Measurements from ENCODE around the gene DSCAML1. TPM values are rescaled to one million over a fixed set of nuclear protein-coding genes. Genes with fewer than 3 reads are reported as not detected.

Gene DSCAML1
- total RNA-seq, 1 donor from 2014 or later: 0.02 TPM

DNA sequence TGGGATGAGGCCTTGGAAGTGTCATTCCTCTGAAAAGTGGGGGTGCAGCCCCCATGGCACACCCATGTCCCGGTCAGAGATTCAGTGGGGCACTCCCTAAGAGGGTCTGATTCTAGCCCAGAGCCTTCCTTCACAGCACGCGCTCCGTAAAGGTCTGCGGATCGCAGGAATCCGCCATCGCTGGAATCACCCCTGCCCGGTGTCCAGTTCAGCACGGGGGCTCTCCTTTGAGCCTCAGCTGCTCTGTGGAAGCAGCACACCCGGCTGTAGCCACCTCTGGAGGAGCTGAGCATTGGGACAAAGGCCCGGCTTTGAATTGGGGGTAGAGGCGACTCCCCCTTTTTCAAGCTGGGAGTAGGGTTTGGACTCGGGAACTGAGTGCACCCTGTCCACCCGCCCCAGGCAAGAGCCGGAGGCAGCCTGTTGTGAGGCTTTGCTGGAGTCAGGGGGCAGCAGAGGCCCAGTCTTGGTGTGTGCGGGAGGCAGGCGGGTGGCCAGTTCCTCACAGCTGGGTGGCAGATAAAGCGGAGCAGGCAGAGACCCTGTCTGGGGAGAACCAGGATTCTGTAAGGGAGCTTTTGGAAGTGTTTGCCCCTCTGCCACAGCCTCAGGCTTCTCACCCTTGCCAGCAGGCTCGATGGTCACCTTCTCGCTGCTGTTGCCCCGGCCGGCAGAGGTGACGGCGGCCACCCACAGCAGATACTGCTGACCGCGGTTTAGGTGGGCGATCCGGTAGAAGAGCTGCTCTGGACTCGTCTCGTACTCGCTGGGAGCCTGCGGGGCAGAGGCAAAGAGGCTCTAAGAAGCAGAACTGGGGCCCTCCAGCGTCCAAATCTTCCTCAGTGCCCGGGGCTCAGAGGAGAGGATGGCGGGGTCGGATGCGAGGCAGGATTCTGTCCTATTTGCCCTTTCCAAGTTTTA is 353.5 kb downstream of the DSCAML1 start:
- peaks cover 22% of the 10 kb centered on the region for H3K27me3 Mint-ChIP-seq
- no peak for DNase-seq
- H3K9me3 Mint-ChIP-seq: peaks cover 4% of the 10 kb centered on the region
- H3K36me3 Mint-ChIP-seq (ENCODE audit: low read depth): no peaks in the 10 kb centered on the region
- no peaks in the 10 kb centered on the region for H3K4me1 Mint-ChIP-seq
- no peak overlapping the region for H3K27ac Mint-ChIP-seq
- H3K4me3 Mint-ChIP-seq: no peak overlapping the region
- intact Hi-C loops (cut with micrococcal nuclease): no loop called here

DNA sequence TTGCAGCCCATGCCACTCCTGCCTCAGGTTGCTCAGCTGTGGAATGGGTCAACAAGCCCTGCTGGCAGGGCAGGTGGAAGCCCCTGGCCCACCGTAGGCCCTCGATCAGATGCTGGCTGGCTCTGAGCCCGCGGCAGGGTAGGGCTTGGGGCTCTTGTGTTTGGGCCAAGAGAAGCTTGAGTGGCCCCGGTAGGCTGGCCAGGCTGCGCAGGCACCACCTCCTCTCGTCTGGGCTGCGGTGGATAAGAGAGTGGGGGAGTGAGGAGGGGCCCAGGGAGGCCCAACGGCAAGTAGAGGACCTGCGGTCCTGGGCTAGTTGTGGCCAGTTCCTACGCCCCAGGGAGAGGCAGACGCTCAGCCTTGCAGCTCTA is 354.2 kb downstream of the DSCAML1 start:
- Mint-ChIP-seq H3K27me3 (peaks cover 21% of the 10 kb centered on the region), H3K36me3 (ENCODE audit: low read depth) (no peaks in the 10 kb centered on the region), H3K4me1 (no peaks in the 10 kb centered on the region), H3K27ac (no peak overlapping the region), H3K4me3 (no peak overlapping the region), H3K9me3 (peaks cover 4% of the 10 kb centered on the region)
- intact Hi-C loops (cut with micrococcal nuclease): no loop called here
- no peak for DNase-seq

DNA sequence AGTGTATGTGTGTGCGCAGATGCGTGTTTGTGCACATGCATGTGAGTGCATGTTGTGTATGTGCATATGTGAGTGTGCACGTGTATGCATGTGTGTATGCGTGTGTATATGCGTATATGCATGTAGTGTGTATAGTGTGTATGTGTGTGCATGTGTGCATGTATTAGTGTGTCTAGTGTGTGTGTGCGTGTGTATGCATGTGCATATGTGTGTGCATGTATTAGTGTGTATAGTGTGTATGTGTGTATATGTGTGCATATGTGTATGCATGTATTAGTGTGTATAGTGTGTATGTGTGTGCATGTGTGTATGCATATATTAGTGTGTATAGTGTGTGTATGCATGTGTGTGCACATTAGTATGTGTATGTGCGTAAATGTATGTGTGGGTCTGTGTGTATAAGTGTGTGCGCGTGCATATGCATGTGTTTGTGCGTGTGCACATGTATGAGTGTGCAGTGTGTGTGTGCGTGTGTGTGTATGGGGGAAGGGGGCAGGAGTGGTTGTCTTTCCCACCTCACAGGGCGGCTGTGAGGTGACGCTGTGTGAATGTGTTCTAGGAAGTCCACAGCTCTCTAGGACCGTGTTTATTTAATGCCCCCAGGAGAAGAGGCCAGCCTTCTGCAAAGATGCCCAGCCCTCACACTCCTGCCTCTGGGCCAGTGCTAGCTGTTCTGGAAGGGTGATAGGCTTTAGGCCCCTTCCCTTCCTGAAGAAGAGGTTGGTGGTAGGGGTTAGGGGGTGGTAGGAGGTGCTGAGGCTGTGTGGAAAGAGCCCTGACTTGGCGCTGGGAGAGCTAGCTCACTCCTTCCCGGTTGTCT is 354.8 kb downstream of the DSCAML1 start:
- H3K4me3 Mint-ChIP-seq: no peak overlapping the region

DNA sequence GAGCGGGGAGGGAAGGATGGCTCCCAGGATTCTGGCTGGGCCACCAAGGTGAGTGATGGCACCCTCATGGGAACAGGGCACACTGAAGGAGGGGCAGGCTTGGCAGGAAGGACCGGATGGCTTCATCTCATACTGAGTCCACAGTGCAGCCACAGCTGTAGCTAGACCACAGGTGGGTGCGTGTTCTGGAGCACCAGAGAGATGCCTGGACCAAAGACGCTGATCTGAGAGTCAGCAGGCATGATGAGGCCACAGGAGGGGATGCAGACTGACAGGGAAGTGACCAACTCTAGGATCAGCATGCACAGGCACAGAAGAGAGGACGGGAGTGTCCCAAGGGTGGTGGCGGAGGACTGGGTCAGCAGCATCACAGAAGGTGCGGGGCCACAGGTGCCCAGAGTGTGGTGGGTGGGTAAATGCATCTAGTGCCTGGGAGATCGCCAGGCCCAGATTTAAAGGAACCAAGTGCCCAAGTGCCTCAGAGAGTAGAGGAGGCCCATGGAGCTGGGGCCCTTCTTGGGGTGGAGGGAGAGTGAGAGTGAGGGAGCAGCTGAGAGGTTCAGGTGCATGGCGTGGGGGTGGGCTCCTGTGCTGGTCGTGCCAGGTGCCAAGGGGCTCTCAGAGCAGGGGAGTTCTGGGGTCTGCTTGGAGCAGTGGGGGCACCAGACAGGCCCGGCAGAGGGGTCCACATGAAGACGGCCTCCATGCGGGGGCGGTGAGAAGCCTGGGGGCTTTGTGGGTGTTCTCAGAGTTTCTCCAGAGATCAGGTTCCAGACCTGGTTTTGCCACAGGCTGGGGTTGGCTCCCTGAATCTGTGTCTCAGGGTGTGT is 355.7 kb downstream of the DSCAML1 start:
- no peaks in the 10 kb centered on the region for H3K4me1 Mint-ChIP-seq
- DNase-seq: no peak
- no peaks in the 10 kb centered on the region for H3K36me3 Mint-ChIP-seq (ENCODE audit: low read depth)
- H3K9me3 Mint-ChIP-seq: peaks cover 4% of the 10 kb centered on the region
- H3K27ac Mint-ChIP-seq: no peak overlapping the region
- intact Hi-C loops (cut with micrococcal nuclease): no loop called here
- no peak overlapping the region for H3K4me3 Mint-ChIP-seq
- peaks cover 20% of the 10 kb centered on the region for H3K27me3 Mint-ChIP-seq

More for the DNA sequence above, 354.8 kb downstream of the DSCAML1 start:
- peaks cover 4% of the 10 kb centered on the region for H3K9me3 Mint-ChIP-seq
- H3K36me3 Mint-ChIP-seq (ENCODE audit: low read depth): no peaks in the 10 kb centered on the region
- no peak for DNase-seq
- intact Hi-C loops (cut with micrococcal nuclease): no loop called here
- peaks cover 17% of the 10 kb centered on the region for H3K27me3 Mint-ChIP-seq
- no peak overlapping the region for H3K27ac Mint-ChIP-seq
- no peaks in the 10 kb centered on the region for H3K4me1 Mint-ChIP-seq

DNA sequence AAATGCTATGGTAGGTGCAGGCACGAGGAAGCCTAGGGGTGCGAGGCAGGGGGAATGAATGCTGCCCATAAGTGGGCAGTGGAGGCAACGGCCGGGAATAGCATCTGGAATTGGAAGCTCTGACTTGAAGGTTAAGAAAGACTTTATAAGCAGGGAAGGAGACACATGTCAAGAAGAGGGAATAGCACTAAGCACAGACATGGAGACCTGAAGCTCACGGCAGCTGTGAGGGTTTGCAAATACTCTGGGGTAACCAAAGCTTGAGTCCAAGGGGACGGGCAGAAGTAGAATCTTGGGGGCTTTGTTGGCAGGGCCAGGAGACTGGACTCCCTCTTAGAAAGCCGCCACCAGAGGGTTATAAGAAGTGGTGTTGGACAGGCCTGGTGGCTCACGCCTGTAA is 356.8 kb downstream of the DSCAML1 start:
- Mint-ChIP-seq H3K9me3 (peaks cover 4% of the 10 kb centered on the region), H3K4me1 (no peaks in the 10 kb centered on the region), H3K27me3 (peaks cover 23% of the 10 kb centered on the region), H3K27ac (no peak overlapping the region), H3K4me3 (no peak overlapping the region), H3K36me3 (ENCODE audit: low read depth) (no peaks in the 10 kb centered on the region)
- DNase-seq: no peak
- intact Hi-C loops (cut with micrococcal nuclease): no loop called here

DNA sequence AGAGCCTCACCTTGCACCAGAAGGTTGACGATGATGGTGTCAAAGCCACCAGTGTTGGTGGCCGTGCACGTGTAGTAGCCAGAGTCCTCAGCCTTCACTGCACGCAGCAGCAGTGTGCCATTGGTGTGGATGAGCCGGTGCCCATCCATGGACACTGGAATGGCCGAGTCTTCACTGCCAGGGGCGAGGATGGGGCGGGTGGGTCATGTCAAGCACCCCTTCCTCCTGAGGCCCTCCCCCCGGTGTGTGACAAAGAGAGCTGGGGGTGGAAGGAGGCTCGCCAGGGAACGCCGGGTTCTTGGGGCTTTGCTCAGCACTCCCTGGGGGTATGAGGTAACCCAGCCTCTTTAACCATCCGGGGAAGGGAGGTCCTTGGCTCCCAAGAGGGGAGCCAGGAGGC is 357.8 kb downstream of the DSCAML1 start:
- intact Hi-C loops (cut with micrococcal nuclease): no loop called here
- no peak overlapping the region for H3K4me3 Mint-ChIP-seq
- H3K4me1 Mint-ChIP-seq: no peaks in the 10 kb centered on the region
- no peak overlapping the region for H3K27ac Mint-ChIP-seq
- H3K27me3 Mint-ChIP-seq: peaks cover 21% of the 10 kb centered on the region
- H3K36me3 Mint-ChIP-seq (ENCODE audit: low read depth): no peaks in the 10 kb centered on the region
- peaks cover 4% of the 10 kb centered on the region for H3K9me3 Mint-ChIP-seq
- no peak for DNase-seq

DNA sequence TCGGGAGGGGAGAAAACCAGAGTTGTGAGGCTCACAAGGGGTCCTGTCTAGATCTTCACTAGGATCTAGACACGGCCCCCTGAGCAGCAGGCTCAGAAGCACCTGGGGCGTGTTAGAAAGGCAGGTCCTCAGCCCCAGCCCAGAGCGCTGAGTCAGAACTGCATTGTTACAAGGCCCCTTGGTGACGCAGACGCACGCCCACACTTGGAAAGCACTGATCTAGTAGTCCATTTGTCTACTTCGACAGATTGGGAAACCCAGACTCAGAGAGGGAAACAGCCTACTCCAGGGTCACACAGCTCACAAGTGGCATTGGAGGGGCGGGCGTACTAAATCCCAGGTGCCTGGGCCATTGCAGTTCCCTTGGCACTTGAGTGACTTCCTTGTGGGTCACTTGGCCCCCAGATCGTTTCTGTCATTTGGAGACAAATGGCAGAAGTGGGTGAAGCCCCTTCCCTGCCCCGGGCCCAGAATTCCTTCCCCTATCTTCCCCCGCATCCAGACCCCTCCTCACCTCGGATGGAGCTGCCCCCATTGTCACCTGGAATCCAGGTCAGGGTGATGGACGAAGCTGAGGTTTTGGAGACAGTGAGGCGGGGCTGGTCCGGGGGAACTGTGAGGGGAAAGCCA is 358.5 kb downstream of the DSCAML1 start:
- no peak for DNase-seq
- H3K27ac Mint-ChIP-seq: no peak overlapping the region
- no peaks in the 10 kb centered on the region for H3K36me3 Mint-ChIP-seq (ENCODE audit: low read depth)
- H3K4me3 Mint-ChIP-seq: no peak overlapping the region
- H3K4me1 Mint-ChIP-seq: no peaks in the 10 kb centered on the region
- intact Hi-C loops (cut with micrococcal nuclease): no loop called here
- peaks cover 16% of the 10 kb centered on the region for H3K27me3 Mint-ChIP-seq
- H3K9me3 Mint-ChIP-seq: peaks cover 4% of the 10 kb centered on the region

DNA sequence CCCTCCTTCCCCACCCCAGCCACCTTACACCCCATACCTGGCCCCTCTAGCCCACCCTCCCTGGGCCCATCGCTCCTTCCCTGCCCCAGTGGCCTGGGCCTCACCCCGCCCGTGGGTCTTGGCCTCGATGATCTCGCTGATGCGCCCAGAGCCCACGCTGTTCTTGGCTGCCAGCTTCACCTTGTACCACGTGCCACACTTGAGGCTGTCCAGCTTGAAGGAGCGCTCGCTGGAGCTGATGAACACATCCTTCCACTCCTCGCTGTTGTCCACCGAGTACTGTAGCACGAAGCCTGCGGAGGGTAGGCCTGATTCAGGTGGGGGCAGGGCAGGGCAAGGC is 359.3 kb downstream of the DSCAML1 start:
- peaks cover 11% of the 10 kb centered on the region for H3K27me3 Mint-ChIP-seq
- no peaks in the 10 kb centered on the region for H3K36me3 Mint-ChIP-seq (ENCODE audit: low read depth)
- H3K27ac Mint-ChIP-seq: no peak overlapping the region
- H3K4me3 Mint-ChIP-seq: no peak overlapping the region
- DNase-seq: no peak
- H3K9me3 Mint-ChIP-seq: peaks cover 4% of the 10 kb centered on the region
- intact Hi-C loops (cut with micrococcal nuclease): no loop called here
- H3K4me1 Mint-ChIP-seq: no peaks in the 10 kb centered on the region

DNA sequence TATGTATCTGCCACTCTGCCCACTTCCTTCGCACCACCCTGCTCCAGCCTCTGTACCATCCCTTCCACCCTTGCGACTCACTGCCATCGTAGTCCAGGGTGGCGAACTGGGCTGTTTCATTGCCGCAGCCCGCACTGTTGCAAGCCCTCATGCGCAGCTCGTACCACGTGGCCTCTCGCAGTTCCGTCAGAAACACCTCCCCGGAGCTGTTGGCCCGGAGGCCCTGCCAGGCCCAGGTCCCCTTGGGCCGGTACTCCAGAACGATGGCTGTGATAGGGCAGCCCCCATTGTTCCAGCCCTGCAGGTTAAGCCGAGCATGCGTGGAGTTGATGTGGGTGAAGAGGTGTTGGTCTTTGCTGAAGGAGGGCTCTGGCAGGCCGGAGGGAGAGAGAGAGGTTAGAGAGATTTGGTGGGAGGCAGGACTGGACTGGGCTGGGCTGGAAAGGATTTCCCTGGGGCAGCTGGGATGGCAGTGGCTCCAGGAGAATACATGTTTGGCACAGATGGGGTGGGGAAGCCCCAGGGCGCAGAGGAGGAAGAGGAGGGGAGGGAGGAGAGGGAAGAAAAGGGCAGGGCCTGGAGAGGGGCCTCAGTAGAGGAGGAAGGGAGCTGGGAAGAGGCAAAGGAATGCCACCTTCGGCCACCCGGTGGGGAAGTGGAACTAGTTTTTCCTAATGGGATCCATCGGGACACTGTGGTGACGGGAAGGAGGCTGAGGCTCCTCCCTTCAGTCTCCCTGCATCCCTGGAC is 359.8 kb downstream of the DSCAML1 start:
- peaks cover 10% of the 10 kb centered on the region for H3K27me3 Mint-ChIP-seq
- H3K4me3 Mint-ChIP-seq: no peak overlapping the region
- intact Hi-C loops (cut with micrococcal nuclease): no loop called here
- H3K4me1 Mint-ChIP-seq: no peaks in the 10 kb centered on the region
- no peaks in the 10 kb centered on the region for H3K36me3 Mint-ChIP-seq (ENCODE audit: low read depth)
- DNase-seq: no peak
- H3K27ac Mint-ChIP-seq: no peak overlapping the region
- H3K9me3 Mint-ChIP-seq: peaks cover 3% of the 10 kb centered on the region

DNA sequence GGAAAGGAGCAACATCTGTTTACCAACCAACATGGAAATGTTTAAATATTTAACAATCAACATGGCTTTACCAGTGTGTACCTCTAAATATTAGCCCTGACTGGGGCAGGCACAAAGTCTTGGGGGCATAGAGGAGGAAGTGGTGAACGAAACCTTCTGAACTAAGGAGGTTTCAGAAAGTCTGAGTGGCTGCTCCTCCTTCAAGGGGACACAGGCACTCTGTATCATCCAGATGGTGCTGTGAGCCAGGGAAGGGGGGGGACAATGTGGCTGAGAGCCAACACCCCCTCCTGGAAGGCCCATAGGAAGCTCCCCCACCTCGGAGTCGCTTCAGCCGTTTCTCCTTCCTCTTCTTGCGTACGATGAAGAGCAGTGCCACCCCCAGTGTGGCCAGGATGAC is 361.7 kb downstream of the DSCAML1 start:
- Mint-ChIP-seq H3K4me3 (no peak overlapping the region), H3K27ac (no peak overlapping the region), H3K9me3 (no peaks in the 10 kb centered on the region), H3K36me3 (ENCODE audit: low read depth) (no peaks in the 10 kb centered on the region), H3K27me3 (peaks cover 8% of the 10 kb centered on the region), H3K4me1 (no peaks in the 10 kb centered on the region)
- DNase-seq: no peak
- intact Hi-C loops (cut with micrococcal nuclease): no loop called here

DNA sequence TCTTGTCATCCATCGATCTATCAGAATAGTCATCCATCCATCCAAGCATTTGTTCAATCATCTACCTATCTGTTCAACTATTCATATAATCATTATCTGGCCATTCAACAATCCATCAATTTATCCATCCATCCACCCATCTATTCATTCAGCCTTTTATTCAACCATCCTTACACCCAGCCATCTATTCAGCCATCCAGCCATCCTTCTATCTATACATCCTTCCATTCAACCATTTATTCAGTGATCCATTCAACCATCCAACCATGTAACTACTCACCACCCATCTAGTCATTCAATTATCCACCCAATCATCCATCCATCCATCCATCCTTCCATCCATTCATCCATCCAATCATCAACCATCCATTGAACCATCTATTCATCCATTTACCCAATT is 362.5 kb downstream of the DSCAML1 start:
- Mint-ChIP-seq H3K27me3 (peaks cover 8% of the 10 kb centered on the region), H3K36me3 (ENCODE audit: low read depth) (no peaks in the 10 kb centered on the region), H3K27ac (no peak overlapping the region), H3K4me3 (no peak overlapping the region), H3K9me3 (no peaks in the 10 kb centered on the region), H3K4me1 (no peaks in the 10 kb centered on the region)
- intact Hi-C loops (cut with micrococcal nuclease): no loop called here
- no peak for DNase-seq

DNA sequence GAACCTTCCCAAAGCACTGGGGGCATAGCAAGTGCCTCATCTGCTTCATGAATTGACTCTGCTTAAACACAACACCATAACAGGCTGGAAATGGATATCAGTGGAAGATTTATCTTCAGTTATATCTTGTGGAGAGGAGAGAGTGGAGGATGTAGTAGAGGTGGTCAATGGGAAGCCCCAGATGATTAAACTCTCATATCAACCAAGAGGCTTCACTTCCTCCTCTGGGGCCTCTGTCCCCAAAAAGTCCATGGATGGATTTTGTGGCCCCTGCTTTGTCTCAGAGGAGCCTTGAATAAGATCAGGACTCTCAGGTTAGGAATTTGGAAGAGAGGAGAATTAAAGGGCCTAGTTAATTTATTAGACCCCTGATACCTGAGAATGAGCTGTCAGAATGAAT is 363.3 kb downstream of the DSCAML1 start:
- H3K9me3 Mint-ChIP-seq: no peaks in the 10 kb centered on the region
- intact Hi-C loops (cut with micrococcal nuclease): no loop called here
- no peaks in the 10 kb centered on the region for H3K36me3 Mint-ChIP-seq (ENCODE audit: low read depth)
- no peaks in the 10 kb centered on the region for H3K4me1 Mint-ChIP-seq
- peaks cover 8% of the 10 kb centered on the region for H3K27me3 Mint-ChIP-seq
- H3K4me3 Mint-ChIP-seq: no peak overlapping the region
- H3K27ac Mint-ChIP-seq: no peak overlapping the region
- DNase-seq: no peak

DNA sequence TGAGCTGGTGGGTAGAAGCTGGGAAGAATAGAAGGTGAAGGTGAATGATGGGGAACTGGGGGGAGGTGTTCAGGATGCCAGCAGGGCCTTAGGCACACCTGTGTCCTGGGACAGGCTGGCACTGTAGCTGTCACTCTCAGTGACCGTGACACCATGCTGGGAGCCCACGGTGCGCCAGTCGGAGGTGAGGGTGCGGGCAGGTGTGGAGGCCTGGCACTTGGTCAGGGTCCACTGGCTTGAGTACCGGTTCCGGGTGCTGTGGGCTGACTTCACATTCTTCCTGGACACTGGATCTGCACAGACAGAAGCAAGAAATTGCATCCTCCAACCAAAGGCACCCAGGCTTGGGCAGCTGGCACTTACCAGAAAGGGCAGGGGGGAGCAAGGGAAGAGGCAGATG is 365.6 kb downstream of the DSCAML1 start:
- DNase-seq: no peak
- peaks cover 5% of the 10 kb centered on the region for H3K27me3 Mint-ChIP-seq
- H3K4me1 Mint-ChIP-seq: no peaks in the 10 kb centered on the region
- H3K9me3 Mint-ChIP-seq: no peaks in the 10 kb centered on the region
- H3K4me3 Mint-ChIP-seq: no peak overlapping the region
- no peak overlapping the region for H3K27ac Mint-ChIP-seq
- no peaks in the 10 kb centered on the region for H3K36me3 Mint-ChIP-seq (ENCODE audit: low read depth)
- intact Hi-C loops (cut with micrococcal nuclease): no loop called here

Data from activated CD4-positive, alpha-beta T cell treated with anti-CD3 and anti-CD28 coated beads, Interleukin-2, amount 10 ng/mL, durations not matched to agents 24 days and 14 days (primary cell).